Measurements from ENCODE around the gene FOXL3. TPM values are rescaled to one million over a fixed set of nuclear protein-coding genes. Genes with fewer than 3 reads are reported as not detected.
"Not testable (repeated sequence)": the region's sequence is repeated elsewhere in the genome, so short reads cannot be mapped to it uniquely, and the experiment has no call there.

FOXL3 gene
- total RNA-seq: not detected in 2 replicates

- DNase-seq (ENCODE audit: low read depth in 2 of 2): no peak
These were observed at the start of gene FOXL3 for GRCh38 chr7:289756-290553. Gene FOXL3, plus strand, starts transcription at chr7:290170. Its CDS starts 0 bp downstream, at chr7:290170.

- DNase-seq (ENCODE audit: low read depth in 2 of 2): peak; percentile 7 to 41
These were observed 49.0 kb upstream of the FOXL3 start for GRCh38 chr7:240887-241421.

- DNase-seq (ENCODE audit: low read depth in 2 of 2): no peak
These were observed 48.5 kb upstream of the FOXL3 start for GRCh38 chr7:241513-241912.

GRCh38 chr7:242826-243579 is 47.0 kb upstream of the FOXL3 start:
- not testable (repeated sequence) for DNase-seq (ENCODE audit: low read depth in 2 of 2)

- not testable (repeated sequence) for DNase-seq (ENCODE audit: low read depth in 2 of 2)
These were observed 46.4 kb upstream of the FOXL3 start for GRCh38 chr7:243580-243978.

GRCh38 chr7:244974-245373 is 45.0 kb upstream of the FOXL3 start:
- DNase-seq (ENCODE audit: low read depth in 2 of 2): no peak

GRCh38 chr7:245574-246295 is 44.2 kb upstream of the FOXL3 start:
- DNase-seq (ENCODE audit: low read depth in 2 of 2): no peak

GRCh38 chr7:246451-246850 is 43.5 kb upstream of the FOXL3 start:
- DNase-seq (ENCODE audit: low read depth in 2 of 2): no peak

GRCh38 chr7:247181-247580 is 42.8 kb upstream of the FOXL3 start:
- DNase-seq (ENCODE audit: low read depth in 2 of 2): no peak

GRCh38 chr7:247636-248035 is 42.3 kb upstream of the FOXL3 start:
- no peak for DNase-seq (ENCODE audit: low read depth in 2 of 2)

- no peak for DNase-seq (ENCODE audit: low read depth in 2 of 2)
These were observed 41.1 kb upstream of the FOXL3 start for GRCh38 chr7:248732-249435.

GRCh38 chr7:249989-250388 is 40.0 kb upstream of the FOXL3 start:
- DNase-seq (ENCODE audit: low read depth in 2 of 2): no peak

GRCh38 chr7:250523-250922 is 39.4 kb upstream of the FOXL3 start:
- DNase-seq (ENCODE audit: low read depth in 2 of 2): no peak

GRCh38 chr7:251005-251404 is 39.0 kb upstream of the FOXL3 start:
- DNase-seq (ENCODE audit: low read depth in 2 of 2): no peak

GRCh38 chr7:251446-252175 is 38.4 kb upstream of the FOXL3 start:
- no peak for DNase-seq (ENCODE audit: low read depth in 2 of 2)

- DNase-seq (ENCODE audit: low read depth in 2 of 2): no peak
These were observed 37.6 kb upstream of the FOXL3 start for GRCh38 chr7:252216-252965.

GRCh38 chr7:252981-253380 is 37.0 kb upstream of the FOXL3 start:
- no peak for DNase-seq (ENCODE audit: low read depth in 2 of 2)

- no peak for DNase-seq (ENCODE audit: low read depth in 2 of 2)
These were observed 36.2 kb upstream of the FOXL3 start for GRCh38 chr7:253581-254336.
